Measurements from ENCODE around the gene GATD1.
"Not testable (repeated sequence)": the region's sequence is repeated elsewhere in the genome, so short reads cannot be mapped to it uniquely, and the experiment has no call there.

The GATD1 gene

GRCh38 chr11:742156-742546 lies 35.1 kb downstream of the GATD1 start:
- no peaks in the 10 kb centered on the region for H3K27me3 Mint-ChIP-seq
- H3K36me3 Mint-ChIP-seq: no peaks in the 10 kb centered on the region
- H3K27ac Mint-ChIP-seq: no peak overlapping the region
- no peaks in the 10 kb centered on the region for H3K9me3 Mint-ChIP-seq
- H3K4me3 Mint-ChIP-seq: no peak overlapping the region
- H3K4me1 Mint-ChIP-seq: peaks cover 15% of the 10 kb centered on the region

GRCh38 chr11:737899-738298 lies 39.4 kb downstream of the GATD1 start:
- not testable (repeated sequence) for H3K9me3 Mint-ChIP-seq, H3K27me3 Mint-ChIP-seq, H3K36me3 Mint-ChIP-seq
- Mint-ChIP-seq H3K4me1 (peaks cover 13% of the 10 kb centered on the region), H3K27ac (peak overlapping the region; percentile 17), H3K4me3 (peak overlapping the region; percentile 68)

- Mint-ChIP-seq H3K4me1 (peaks cover 13% of the 10 kb centered on the region), H3K27me3 (no peaks in the 10 kb centered on the region), H3K36me3 (no peaks in the 10 kb centered on the region), H3K27ac (peak overlapping the region; percentile 30), H3K4me3 (peak overlapping the region; percentile 68), H3K9me3 (no peaks in the 10 kb centered on the region)
Measured at GRCh38 chr11:737366-737765, 39.9 kb downstream of the GATD1 start.

- not testable (repeated sequence) for H3K27me3 Mint-ChIP-seq, H3K4me3 Mint-ChIP-seq, H3K27ac Mint-ChIP-seq, H3K36me3 Mint-ChIP-seq, H3K9me3 Mint-ChIP-seq
- H3K4me1 Mint-ChIP-seq: peaks cover 13% of the 10 kb centered on the region
Measured at GRCh38 chr11:734541-734940, 42.7 kb downstream of the GATD1 start.

- Mint-ChIP-seq H3K9me3 (no peaks in the 10 kb centered on the region), H3K36me3 (no peaks in the 10 kb centered on the region), H3K27ac (no peak overlapping the region), H3K27me3 (no peaks in the 10 kb centered on the region), H3K4me1 (peaks cover 11% of the 10 kb centered on the region), H3K4me3 (no peak overlapping the region)
Measured at GRCh38 chr11:733072-733471, 44.2 kb downstream of the GATD1 start.

- H3K4me3 Mint-ChIP-seq: no peak overlapping the region
- H3K36me3 Mint-ChIP-seq: no peaks in the 10 kb centered on the region
- H3K4me1 Mint-ChIP-seq: no peaks in the 10 kb centered on the region
- no peaks in the 10 kb centered on the region for H3K9me3 Mint-ChIP-seq
- H3K27me3 Mint-ChIP-seq: no peaks in the 10 kb centered on the region
- no peak overlapping the region for H3K27ac Mint-ChIP-seq
Measured at GRCh38 chr11:729492-730074, 47.7 kb downstream of the GATD1 start.

- Mint-ChIP-seq H3K36me3 (no peaks in the 10 kb centered on the region), H3K4me1 (no peaks in the 10 kb centered on the region), H3K4me3 (no peak overlapping the region), H3K27ac (no peak overlapping the region), H3K27me3 (no peaks in the 10 kb centered on the region), H3K9me3 (no peaks in the 10 kb centered on the region)
Measured at GRCh38 chr11:728901-729491, 48.3 kb downstream of the GATD1 start.

- Mint-ChIP-seq H3K27me3 (peaks cover 2% of the 10 kb centered on the region), H3K4me1 (peaks cover 3% of the 10 kb centered on the region), H3K9me3 (no peaks in the 10 kb centered on the region), H3K4me3 (no peak overlapping the region), H3K36me3 (no peaks in the 10 kb centered on the region), H3K27ac (no peak overlapping the region)
Measured at GRCh38 chr11:727859-728748, 49.2 kb downstream of the GATD1 start.

- H3K9me3 Mint-ChIP-seq: no peaks in the 10 kb centered on the region
- no peaks in the 10 kb centered on the region for H3K36me3 Mint-ChIP-seq
- H3K27ac Mint-ChIP-seq: no peak overlapping the region
- H3K4me1 Mint-ChIP-seq: peaks cover 5% of the 10 kb centered on the region
- no peak overlapping the region for H3K4me3 Mint-ChIP-seq
- peaks cover 3% of the 10 kb centered on the region for H3K27me3 Mint-ChIP-seq
Measured at GRCh38 chr11:727281-727701, 50.0 kb downstream of the GATD1 start.

- Mint-ChIP-seq H3K9me3 (no peaks in the 10 kb centered on the region), H3K4me3 (peak overlapping the region; percentile 59), H3K36me3 (no peaks in the 10 kb centered on the region), H3K27me3 (peaks cover 3% of the 10 kb centered on the region), H3K4me1 (peaks cover 5% of the 10 kb centered on the region), H3K27ac (no peak overlapping the region)
Measured at GRCh38 chr11:726278-727220, 50.7 kb downstream of the GATD1 start.

GRCh38 chr11:725624-726202 lies 51.6 kb downstream of the GATD1 start:
- Mint-ChIP-seq H3K4me1 (peaks cover 5% of the 10 kb centered on the region), H3K4me3 (peak overlapping the region; percentile 30), H3K9me3 (no peaks in the 10 kb centered on the region), H3K27ac (no peak overlapping the region), H3K36me3 (no peaks in the 10 kb centered on the region), H3K27me3 (peaks cover 5% of the 10 kb centered on the region)

- Mint-ChIP-seq H3K36me3 (no peaks in the 10 kb centered on the region), H3K4me1 (peaks cover 5% of the 10 kb centered on the region), H3K27ac (no peak overlapping the region), H3K9me3 (no peaks in the 10 kb centered on the region), H3K27me3 (peaks cover 8% of the 10 kb centered on the region), H3K4me3 (peak overlapping the region; percentile 23)
Measured at GRCh38 chr11:724778-725386, 52.4 kb downstream of the GATD1 start.

- Mint-ChIP-seq H3K4me1 (peaks cover 5% of the 10 kb centered on the region), H3K36me3 (no peaks in the 10 kb centered on the region), H3K27me3 (peaks cover 11% of the 10 kb centered on the region), H3K27ac (no peak overlapping the region), H3K9me3 (no peaks in the 10 kb centered on the region), H3K4me3 (no peak overlapping the region)
Measured at GRCh38 chr11:724049-724777, 53.1 kb downstream of the GATD1 start.
